OCI-LY1 (cell line): Measurements from ENCODE around the gene ARMC3.

ENCODE experiments used
- EZH2 ChIP-seq: fragments of 200-600 bp; sonication (generic), shearing (Covaris generic); IDR thresholded peaks from 2 replicates; pipeline ENCODE4 v1.8.0; 2017; ENCODE audit warnings: borderline replicate concordance, mixed run types, mild to moderate bottlenecking, antibody characterized with exemption, low read length, moderate library complexity, mixed read lengths
- TF ChIP-seq, protein P1 (sequence below): fragments of 200-600 bp; sonication (generic), shearing (Covaris generic); IDR thresholded peaks from 2 replicates; pipeline ENCODE4 v1.5.1; 2017; ENCODE audit warnings: mild to moderate bottlenecking, antibody characterized with exemption, low read length, moderate library complexity, mixed read lengths

DNA sequence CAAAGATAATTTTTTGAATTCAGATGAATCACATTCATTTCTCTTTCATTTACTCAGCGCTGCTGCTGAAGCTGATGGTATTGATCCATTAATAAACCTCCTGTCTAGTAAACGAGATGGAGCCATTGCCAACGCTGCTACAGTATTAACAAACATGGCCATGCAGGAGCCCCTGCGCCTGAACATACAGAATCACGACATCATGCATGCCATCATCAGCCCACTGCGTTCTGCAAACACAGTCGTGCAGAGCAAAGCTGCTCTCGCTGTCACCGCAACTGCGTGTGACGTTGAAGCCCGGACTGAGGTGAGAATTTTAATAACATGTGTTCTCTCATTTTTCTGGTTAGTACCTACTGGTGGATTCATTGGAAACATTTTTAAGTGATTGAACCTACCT is 70.2 kb downstream of the ARMC3 start:
- TF ChIP-seq, protein P1, sequence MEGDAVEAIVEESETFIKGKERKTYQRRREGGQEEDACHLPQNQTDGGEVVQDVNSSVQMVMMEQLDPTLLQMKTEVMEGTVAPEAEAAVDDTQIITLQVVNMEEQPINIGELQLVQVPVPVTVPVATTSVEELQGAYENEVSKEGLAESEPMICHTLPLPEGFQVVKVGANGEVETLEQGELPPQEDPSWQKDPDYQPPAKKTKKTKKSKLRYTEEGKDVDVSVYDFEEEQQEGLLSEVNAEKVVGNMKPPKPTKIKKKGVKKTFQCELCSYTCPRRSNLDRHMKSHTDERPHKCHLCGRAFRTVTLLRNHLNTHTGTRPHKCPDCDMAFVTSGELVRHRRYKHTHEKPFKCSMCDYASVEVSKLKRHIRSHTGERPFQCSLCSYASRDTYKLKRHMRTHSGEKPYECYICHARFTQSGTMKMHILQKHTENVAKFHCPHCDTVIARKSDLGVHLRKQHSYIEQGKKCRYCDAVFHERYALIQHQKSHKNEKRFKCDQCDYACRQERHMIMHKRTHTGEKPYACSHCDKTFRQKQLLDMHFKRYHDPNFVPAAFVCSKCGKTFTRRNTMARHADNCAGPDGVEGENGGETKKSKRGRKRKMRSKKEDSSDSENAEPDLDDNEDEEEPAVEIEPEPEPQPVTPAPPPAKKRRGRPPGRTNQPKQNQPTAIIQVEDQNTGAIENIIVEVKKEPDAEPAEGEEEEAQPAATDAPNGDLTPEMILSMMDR = no peak
- TF ChIP-seq EZH2 = no peak
